G401.6 (cell line): ENCODE results near the gene NAP1L1.

Experiments used
- FAIRE-seq: peaks from 2 replicates; lab custom pipeline; 2012; peaks lifted over from hg19 to GRCh38; lab: Jason Lieb, UNC

The NAP1L1 gene

GRCh38 chr12:76083246-76083903 lies 1.1 kb downstream of the NAP1L1 start:
- no peak for FAIRE-seq

DNA sequence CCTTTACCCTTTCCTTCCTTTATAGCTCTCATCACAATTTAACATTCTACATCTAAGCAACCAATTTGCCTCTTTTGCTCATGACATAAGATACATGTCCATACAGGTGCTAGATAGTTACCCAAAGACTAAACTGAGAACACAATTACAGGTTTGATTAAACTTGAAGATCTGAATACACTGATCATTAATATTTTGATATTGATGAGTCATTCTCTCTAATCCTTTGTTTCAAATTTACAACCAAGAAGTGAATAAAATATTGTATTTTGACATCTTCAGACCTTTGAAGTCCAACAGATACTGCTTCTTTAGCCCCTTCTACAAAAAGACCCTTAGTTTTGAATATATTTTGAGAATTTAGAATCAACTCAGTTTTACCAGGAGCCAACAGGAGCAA lies 2.6 kb downstream of the NAP1L1 start:
- FAIRE-seq = no peak

- FAIRE-seq = no peak
Measured at GRCh38 chr12:76080729-76081415, 3.6 kb downstream of the NAP1L1 start.

DNA sequence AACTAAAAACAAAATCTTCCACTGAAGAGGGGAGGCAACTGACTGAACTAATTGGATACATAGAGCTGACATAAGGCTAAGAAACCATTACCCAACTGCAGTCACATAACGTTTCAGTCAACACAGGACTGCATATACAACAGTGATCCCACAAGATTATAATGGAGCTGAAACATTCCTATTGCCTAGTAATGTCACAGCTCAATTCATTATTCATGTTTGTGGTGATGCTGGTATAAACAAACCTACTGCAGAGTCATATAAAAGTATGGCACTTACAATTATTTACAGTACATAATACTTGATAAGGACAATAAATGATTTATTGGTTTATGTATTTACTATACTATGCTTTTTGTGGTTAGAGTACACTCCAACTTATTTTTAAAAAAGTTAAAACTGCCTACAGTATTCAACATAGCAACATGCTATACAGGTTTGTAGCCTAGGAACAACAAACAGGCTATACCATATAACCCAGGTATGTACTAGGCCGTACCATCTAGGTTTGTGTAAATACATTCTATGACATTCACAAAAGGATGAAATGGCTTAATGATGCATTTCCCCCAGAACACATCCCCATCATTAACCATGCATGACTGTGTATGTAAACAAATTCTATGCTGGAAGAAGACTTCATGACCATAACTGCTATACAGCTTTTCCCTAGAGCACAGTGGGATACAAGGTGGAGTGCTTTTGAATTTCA lies 4.3 kb downstream of the NAP1L1 start:
- no peak for FAIRE-seq

GRCh38 chr12:76078748-76079147 lies 5.7 kb downstream of the NAP1L1 start:
- FAIRE-seq = no peak

DNA sequence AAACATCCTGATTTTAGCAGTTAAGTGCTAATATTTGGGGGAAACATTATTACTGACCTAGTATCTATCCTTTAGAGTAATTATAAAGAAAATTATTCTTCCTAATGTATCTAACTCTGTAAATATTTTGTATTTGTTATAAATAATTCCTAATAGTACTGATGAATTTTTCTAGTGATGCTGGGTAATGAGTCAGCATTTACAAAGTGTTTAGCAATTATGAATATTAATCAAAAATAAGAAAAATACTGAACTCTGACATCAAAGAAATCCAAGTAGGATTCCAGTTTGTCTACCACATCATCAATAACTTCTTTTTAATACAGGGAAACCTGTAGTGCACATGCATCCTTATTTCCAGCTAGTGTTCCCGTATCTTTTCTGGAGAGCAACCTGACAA lies 9.0 kb downstream of the NAP1L1 start:
- FAIRE-seq = no peak

DNA sequence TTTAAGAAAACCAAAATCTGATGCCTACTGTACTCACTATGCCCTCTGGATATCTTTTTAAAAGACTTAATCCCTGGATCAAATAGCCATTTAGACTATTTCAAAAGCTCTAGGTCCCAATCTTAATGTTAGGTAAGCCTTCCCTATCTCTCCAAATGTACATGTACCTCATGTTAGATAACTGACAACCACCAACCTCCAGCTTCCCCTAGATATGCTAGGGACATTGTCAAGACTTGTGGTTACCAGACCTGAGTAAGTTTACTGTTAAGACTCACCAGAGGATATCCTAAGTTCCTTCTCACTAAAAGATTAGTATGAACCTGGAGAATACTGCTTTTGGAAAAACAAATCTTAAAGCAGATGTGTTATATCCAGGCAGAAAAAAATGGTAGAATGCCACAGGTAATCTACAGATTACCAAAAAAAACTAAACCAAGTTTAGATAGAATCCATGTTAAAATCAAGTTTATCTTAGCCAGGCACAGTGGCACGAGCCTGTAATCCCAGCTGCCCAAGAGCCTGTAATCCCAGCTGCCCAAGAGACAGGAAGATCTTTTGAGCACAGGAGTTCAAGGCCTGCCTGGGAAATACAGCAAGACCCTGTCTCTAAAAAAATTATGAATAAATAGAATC lies 9.7 kb downstream of the NAP1L1 start:
- no peak for FAIRE-seq

- no peak for FAIRE-seq
Measured at GRCh38 chr12:76073561-76073960, 10.9 kb downstream of the NAP1L1 start.

- no peak for FAIRE-seq
Measured at GRCh38 chr12:76072568-76072967, 11.9 kb downstream of the NAP1L1 start.

DNA sequence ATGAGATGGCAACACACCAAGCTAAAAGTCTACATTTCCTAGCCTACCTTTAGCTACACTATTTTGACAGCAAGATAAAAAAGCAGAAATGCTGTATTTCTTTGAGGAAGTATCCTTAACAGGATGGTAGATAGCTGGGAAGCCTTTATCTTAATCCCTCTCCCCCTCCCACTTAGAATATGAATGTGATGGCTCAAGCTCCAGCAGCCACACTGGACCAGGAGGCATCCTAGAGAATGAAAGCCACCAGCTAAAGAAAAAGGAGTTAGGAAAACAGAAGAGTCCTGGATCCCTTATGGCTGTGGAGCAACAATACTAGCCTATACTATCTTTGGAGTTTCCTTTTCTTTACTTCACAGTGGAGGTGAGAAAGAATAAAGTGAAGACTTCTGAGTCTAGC lies 15.1 kb downstream of the NAP1L1 start:
- no peak for FAIRE-seq

DNA sequence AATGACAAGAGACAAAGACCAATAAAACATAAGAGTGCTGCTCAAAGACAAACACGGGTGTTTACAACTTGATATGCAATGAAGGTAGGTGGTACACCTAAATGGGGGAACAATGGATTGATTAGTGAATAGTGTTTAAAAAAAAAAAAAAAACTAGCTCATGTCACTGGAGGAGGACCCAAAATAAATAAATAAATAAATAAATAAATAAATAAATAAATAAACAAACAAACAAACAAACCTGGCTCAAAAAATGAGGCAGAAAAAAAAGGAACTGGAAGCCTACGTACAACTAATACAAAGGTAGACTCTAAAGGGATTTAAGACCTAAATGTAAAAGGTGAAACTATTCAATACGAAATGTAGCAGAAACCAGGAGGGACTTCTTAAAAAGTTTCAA lies 18.6 kb downstream of the NAP1L1 start:
- FAIRE-seq = no peak

DNA sequence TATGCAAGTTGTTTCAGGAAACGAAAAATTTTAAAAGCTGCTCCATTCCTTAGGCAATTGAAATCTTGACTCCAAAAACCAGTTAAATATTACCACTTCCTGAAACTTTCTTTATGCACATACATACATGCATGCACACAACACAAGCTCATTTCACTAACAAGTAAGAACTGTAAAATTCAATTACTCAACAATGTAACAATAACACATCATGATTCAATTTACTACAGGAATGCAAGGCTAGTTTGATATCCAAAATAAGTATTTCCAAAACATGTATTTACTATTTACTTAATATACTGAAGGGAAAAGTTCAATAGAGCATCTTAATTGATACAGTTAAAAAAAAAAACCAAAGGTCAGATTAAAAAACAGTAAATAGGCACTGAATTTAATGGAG lies 19.6 kb downstream of the NAP1L1 start:
- FAIRE-seq = no peak

DNA sequence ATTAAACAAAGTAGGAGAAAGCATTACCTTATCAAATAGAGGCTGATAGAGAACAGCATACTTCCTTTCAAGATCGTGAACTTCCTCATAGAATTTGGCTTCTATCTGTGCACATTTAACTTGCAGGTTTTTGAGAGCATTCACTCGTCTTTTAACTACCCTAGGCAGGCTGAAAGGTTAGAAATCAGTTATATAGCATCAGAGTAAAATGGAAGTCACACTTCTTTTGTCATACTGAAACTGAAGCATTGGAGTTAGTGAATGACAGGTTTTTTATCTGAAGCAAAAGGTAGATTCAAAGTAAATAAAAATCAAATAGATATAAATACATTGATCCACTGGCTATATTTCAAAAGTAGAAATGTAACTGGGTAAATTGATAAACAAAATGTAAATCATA lies 24.4 kb downstream of the NAP1L1 start:
- peak; percentile 36 for FAIRE-seq

DNA sequence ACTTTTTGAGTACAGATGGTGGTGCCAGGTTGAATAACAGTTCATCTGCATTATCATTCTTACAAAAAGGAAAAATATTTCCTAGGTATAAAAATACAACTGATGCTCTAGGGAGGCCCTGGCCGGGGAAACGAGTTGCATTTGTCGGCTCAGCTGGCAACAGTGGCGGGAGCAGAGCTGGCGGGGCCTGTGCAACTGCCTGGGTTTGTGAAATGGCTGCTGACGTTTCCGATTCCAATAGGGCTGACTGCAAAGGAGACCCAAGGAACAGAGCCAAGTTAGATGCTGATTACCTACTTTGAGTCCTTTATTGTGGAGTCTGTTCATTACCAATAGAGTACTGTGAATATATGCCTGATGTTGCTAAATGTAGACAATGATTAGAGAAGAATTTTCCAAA lies 27.2 kb downstream of the NAP1L1 start:
- FAIRE-seq = no peak

DNA sequence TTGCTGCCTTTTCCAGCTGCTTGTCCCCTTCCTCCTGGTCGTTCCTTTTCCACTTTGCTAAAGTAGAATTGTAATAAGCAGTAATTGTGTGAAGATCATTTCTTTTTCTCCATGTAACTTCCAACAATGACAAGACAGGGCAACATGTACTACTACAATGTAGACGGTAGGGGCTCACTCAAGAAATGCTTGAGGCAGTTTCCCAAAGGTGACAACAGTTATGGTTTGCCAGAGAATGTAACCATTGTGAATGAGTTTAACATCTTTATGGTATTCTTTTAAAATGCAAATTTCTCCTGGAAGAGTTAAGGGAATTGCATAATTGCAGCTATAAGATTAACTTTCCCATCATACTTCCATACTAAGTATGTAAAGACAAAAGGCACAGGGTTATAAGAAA lies 29.1 kb downstream of the NAP1L1 start:
- FAIRE-seq = no peak

DNA sequence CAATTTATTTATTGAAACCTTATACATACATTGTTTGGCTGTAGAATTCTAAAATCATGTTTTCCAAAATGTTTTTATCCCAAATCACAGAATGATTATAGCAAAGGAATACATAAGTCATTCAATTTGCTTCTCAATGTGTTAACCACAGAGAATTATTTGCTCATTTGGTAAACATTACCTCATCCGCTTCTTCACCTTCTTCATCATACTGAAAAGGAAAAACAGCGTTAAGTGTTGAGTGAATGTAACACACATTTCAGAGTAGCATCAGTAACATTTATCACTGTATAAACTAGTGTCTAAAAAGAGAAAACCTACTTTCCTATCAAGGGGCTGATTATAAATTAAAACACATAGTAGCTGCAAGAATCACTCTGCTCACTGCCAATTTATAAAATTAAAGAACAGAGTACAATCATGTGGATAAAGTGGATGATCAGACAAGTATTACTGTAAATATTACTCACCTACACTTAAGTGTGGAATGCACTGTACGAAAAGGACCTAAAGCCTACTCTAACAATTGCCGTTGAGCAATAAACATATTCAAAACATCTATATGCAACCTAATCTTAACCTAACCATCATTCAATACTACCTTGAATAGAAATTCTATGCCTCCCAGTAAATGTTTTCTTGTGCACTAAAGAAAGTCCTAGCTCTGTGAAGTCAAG lies 34.8 kb downstream of the NAP1L1 start:
- no peak for FAIRE-seq

DNA sequence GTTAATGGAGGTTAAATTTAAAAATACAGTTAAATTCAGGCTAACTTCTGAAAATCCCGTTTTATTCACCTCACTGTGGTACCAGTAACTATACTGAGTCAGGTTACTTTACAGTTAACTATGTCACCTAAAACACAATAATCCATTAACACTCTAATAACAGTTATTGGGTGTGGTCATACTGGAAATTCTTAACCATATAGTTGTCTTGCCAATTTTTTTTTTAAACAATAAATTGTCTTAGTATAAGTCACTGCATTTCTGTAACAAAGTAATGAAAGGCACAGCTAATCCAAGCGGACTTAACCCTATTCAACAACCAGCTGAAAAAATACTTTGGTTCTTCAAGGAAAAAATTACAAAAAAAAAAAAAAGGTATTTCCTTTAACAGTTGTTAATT lies 36.7 kb downstream of the NAP1L1 start:
- no peak for FAIRE-seq

- FAIRE-seq = no peak
Measured at GRCh38 chr12:76047060-76047459, 37.4 kb downstream of the NAP1L1 start.

- FAIRE-seq = no peak
Measured at GRCh38 chr12:76043377-76043776, 41.1 kb downstream of the NAP1L1 start.

DNA sequence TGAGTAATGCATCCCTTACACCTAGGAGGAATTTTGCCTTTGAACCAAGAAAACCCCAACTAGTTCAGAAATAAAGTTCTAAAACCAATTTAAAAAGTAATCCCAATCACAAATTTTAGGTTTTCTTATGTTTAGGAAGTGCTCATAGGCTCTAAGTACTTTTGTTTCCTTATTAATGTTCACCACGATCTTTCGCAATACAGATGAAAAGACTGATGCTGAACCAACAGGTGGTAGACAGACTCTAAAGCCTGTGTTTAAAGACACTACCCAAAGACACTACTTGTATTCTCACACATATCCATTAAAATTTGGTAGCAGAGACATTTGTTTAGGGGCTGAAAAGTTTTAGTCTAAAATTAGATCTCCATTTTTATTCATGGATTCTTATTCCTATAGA lies 42.3 kb downstream of the NAP1L1 start:
- FAIRE-seq = no peak

DNA sequence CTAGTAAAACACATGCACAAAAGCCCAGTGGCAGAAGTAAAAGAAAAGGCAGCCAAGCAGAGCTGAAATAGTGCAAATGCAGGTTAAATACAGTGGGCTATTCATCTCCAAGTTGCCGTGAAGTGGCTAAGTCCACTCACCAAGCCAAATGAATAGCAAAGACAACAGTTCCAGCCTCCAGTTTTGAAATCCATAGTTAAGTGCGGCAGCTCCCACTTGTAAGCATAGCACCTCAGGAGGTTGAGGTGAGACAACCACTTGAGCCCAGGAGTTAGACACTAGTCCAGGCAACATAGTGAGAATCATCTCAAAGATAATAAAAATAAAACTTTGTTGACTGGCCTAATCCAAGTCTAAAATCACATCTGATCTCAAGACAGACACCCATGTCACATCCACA lies 43.1 kb downstream of the NAP1L1 start:
- no peak for FAIRE-seq

- no peak for FAIRE-seq
Measured at GRCh38 chr12:76040461-76040860, 44.0 kb downstream of the NAP1L1 start.

GRCh38 chr12:76038176-76038575 lies 46.3 kb downstream of the NAP1L1 start:
- FAIRE-seq = no peak
